Dermis blood vessel endothelial cell (primary cell): Measurements from ENCODE around the gene KSR1. TPM values are rescaled to one million over a fixed set of nuclear protein-coding genes. Genes with fewer than 3 reads are reported as not detected.
"Not testable (repeated sequence)": the region's sequence is repeated elsewhere in the genome, so short reads cannot be mapped to it uniquely, and the experiment has no call there.

Experiments used
- DNase-seq: peaks from one replicate; pipeline ENCODE4 v3.0.0; 2010
- total RNA-seq: library from RNA; depleted of rRNA; stranded (reverse); fragments of >200 nt; gene quantifications from 2 replicates; pipeline ENCODE4 v1.2.3, GENCODE V29; 2014

KSR1 gene
- total RNA-seq, 1 donor from 2014 or later, result 33.4 TPM

- DNase-seq, result not testable (repeated sequence)
Observed at GRCh38 chr17:27427166-27427862, 28.9 kb upstream of the KSR1 start.

DNA sequence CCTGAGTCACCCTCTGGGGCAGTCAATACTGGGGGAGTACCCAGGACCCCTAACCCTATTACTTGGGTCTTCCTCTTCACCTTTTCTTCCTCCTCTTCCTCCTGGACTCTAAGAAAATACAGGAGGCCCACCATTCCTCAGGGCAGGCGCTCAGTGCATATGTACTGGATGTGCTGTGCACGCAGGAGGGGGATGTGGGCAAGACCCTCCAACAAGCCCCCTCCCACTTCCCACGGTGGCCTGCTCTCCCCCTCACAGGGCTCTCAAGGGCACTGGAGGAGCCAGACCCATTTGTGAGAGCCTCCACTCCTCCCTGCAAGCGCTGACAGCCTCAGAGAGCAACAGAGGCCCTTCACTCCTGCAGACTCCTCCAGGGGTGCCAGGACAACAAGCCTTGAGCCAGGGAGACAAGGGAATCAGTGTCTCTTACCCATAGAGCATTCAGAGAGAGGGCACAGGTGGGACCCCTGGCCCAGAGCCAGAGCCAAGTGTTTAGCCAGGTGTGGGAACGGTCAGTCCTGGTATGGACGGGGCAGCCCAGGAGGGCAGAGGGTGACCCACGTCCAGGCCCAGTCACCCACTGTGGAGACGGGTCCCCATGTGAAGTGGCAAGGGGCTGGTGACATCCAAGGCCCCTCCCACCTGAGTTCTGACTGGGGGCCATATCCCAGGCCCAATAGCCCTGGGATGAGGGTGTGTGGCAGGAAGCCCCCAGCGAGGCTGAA is 27.3 kb upstream of the KSR1 start:
- no peak for DNase-seq

GRCh38 chr17:27429666-27430382 is 26.4 kb upstream of the KSR1 start:
- no peak for DNase-seq

- DNase-seq, result no peak
Observed at GRCh38 chr17:27430383-27430840, 25.8 kb upstream of the KSR1 start.

- DNase-seq, result peak; percentile 73
Observed at GRCh38 chr17:27430882-27431491, 25.3 kb upstream of the KSR1 start.

DNA sequence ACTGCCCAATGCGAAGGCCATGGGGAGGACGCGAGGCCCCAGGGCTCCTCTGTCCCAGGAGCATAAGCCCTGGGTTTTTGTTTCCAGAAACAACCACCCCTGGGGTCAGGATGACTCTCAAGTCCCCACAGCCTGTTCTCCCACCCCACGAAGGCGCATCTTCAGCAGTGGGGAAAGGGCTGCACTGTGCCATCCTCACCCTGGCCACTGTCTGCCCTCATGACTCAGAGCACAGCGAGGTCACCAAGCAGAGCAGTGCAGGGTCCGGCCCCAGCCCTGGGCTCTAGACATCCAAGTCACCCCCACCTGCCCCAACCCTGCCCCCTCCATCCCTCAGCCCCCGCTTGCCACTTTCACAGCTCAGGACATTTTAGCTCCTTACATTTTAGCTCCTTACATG is 22.7 kb upstream of the KSR1 start:
- DNase-seq, result no peak

- DNase-seq, result not testable (repeated sequence)
Observed at GRCh38 chr17:27435431-27436070, 20.7 kb upstream of the KSR1 start.

- no peak for DNase-seq
Observed at GRCh38 chr17:27438348-27438998, 17.8 kb upstream of the KSR1 start.

DNA sequence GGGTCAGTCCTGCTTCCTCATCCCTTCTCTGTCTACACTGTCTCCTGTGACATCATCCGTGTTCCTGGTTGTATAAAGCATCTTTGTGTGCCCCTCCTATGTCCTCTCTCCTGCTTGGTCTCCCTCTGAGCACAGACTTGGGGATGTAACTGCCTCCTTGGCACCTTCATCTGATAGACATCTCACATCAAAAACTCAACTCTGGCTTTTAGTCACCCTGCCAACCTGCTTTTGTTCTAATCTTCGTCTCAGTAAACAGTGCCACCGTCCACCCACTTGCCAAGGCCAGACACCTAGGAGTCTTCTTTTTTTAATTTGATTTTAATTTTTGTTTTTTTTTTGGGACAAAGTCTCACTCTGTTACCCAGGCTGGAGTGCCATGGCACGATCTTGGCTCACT is 16.9 kb upstream of the KSR1 start:
- no peak for DNase-seq

GRCh38 chr17:27442702-27443101 is 13.5 kb upstream of the KSR1 start:
- no peak for DNase-seq

GRCh38 chr17:27443491-27443890 is 12.8 kb upstream of the KSR1 start:
- DNase-seq, result no peak

GRCh38 chr17:27445971-27446370 is 10.3 kb upstream of the KSR1 start:
- DNase-seq, result no peak

DNA sequence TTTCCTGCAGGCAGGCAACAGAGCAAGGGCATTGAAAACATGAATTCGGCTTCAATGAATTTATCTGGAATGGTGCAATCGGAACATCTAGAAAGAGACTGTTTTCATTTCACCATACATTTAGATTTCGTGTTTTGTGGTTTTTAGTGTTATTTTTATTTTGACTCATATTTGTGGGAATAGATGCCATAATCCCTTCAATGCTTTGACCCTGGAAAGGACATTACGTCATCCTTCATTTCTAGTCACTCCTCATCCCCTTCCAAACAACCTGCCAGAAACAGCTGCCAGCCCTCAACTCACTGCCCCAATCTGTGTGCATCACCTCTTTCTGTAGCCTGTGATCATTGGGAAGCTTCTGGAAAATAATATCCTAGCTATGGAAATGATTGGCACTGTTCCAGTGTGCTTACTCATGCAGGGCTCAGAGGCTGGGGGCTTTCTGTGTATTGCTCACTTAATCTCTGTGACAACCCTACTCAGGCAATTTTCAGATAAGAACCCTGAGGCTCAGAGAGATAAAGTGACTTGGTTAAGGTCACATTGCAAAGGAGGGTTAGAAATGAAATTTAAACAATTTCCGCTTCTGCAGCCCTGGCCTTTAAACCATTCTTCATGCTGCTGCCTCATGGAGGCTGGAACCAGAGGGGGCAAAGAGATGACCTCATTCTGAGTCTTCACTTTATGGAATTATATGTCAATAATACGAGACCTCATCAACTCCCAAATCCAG is 9.5 kb upstream of the KSR1 start:
- DNase-seq, result peak; percentile 93

GRCh38 chr17:27448534-27448933 is 7.7 kb upstream of the KSR1 start:
- not testable (repeated sequence) for DNase-seq

GRCh38 chr17:27449541-27449940 is 6.7 kb upstream of the KSR1 start:
- no peak for DNase-seq

GRCh38 chr17:27449988-27450387 is 6.3 kb upstream of the KSR1 start:
- DNase-seq, result no peak

DNA sequence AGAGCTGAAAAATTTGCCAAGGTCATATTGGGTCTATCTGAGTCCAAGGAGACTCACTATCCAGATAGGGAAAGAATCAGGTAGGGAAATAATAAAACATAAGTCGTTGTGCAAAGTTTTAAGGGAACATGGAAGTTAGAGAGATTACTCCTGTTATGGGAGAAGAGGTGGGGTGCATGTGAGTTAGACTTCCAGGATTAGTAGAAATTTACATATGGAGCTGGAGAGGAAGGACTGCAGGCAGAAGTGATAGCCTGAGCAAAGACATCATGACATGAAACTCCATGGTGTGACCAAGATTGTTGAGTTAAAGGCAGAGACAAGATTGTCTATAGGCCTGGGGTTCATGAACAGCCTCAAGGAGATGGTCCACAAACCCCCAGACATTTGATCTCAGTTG is 5.8 kb upstream of the KSR1 start:
- DNase-seq, result no peak

GRCh38 chr17:27451906-27452305 is 4.3 kb upstream of the KSR1 start:
- no peak for DNase-seq

GRCh38 chr17:27452828-27453227 is 3.4 kb upstream of the KSR1 start:
- DNase-seq, result no peak

DNA sequence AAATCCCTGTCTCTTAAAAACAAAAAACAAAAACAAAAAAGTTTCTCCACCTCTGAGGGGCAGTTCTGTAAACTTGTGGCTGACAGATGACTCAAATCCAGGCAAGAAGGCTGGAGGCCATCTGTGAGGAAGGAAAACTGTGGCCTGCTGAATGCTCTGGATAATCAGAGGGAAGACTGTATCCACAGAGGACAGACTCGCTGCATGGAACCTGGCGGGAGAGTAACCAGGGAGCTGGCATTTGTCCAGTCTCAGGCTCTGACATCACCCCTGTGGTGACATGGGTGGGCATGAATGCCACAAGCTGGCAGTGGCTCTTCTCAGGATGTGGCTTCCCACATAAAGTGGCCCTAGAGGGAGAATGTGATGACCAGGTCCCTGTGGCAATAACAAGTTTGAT is 2.8 kb upstream of the KSR1 start:
- DNase-seq, result no peak

- no peak for DNase-seq
Observed at GRCh38 chr17:27454089-27454488, 2.2 kb upstream of the KSR1 start.
